Endothelial cell of umbilical vein (primary cell): Measurements from ENCODE around the gene CHRM4.

Experiments
- EZH2 ChIP-seq: IDR thresholded peaks from 2 replicates; pipeline ENCODE4 v1.6.1; 2012; ENCODE audit warnings: borderline replicate concordance, low read depth, mild to moderate bottlenecking, moderate library complexity, low read length, inconsistent platforms; ENCODE audit not compliant: severe bottlenecking
- MAX ChIP-seq: IDR thresholded peaks from 2 replicates; pipeline ENCODE4 v1.6.1; 2011; ENCODE audit not compliant: insufficient read depth, insufficient read length
- POLR2A ChIP-seq: IDR thresholded peaks from 2 replicates; pipeline ENCODE4 v1.6.1; 2012; ENCODE audit warnings: low read depth, mild to moderate bottlenecking, control low read depth, low read length
- POLR2AphosphoS5 ChIP-seq: IDR thresholded peaks from 2 replicates; pipeline ENCODE4 v1.6.1; 2012; ENCODE audit warnings: low read depth, mild to moderate bottlenecking, control low read depth, low read length, moderate library complexity; ENCODE audit not compliant: insufficient read depth
- TF ChIP-seq, protein P1 (sequence below), 2 donors: IDR thresholded peaks; 1 replicate in 1 of 2; 2 replicates in 1 of 2; pipeline ENCODE4 v1.5.1; 2011; ENCODE audit warnings: low read length in 2 of 2, mild to moderate bottlenecking in 2 of 2, moderate library complexity in 2 of 2, control low read depth in 1 of 2, inconsistent platforms in 1 of 2, low read depth in 1 of 2; ENCODE audit not compliant: insufficient read depth in 1 of 2; ENCODE audit errors: extremely low read depth in 1 of 2

GRCh38 chr11:46351606-46352005 lies 40.0 kb downstream of the CHRM4 start:
- TF ChIP-seq, protein P1, sequence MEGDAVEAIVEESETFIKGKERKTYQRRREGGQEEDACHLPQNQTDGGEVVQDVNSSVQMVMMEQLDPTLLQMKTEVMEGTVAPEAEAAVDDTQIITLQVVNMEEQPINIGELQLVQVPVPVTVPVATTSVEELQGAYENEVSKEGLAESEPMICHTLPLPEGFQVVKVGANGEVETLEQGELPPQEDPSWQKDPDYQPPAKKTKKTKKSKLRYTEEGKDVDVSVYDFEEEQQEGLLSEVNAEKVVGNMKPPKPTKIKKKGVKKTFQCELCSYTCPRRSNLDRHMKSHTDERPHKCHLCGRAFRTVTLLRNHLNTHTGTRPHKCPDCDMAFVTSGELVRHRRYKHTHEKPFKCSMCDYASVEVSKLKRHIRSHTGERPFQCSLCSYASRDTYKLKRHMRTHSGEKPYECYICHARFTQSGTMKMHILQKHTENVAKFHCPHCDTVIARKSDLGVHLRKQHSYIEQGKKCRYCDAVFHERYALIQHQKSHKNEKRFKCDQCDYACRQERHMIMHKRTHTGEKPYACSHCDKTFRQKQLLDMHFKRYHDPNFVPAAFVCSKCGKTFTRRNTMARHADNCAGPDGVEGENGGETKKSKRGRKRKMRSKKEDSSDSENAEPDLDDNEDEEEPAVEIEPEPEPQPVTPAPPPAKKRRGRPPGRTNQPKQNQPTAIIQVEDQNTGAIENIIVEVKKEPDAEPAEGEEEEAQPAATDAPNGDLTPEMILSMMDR (IDR thresholded peaks at IDR 0.05; ENCODE audit: extremely low read depth in 1 of 2, insufficient read depth in 1 of 2, low read depth in 1 of 2, low read length in 2 of 2): no peak
- TF ChIP-seq POLR2A (no peak), POLR2AphosphoS5 (no peak), EZH2 (no peak), MAX (no peak)
